ENCODE data around the gene FDPS. TPM values are rescaled to one million over a fixed set of nuclear protein-coding genes. Genes with fewer than 3 reads are reported as not detected.

Gene FDPS
- total RNA-seq, 1 experiment from 2014 or later: 228 TPM

GRCh38 chr1:155322571-155322952 is 13.9 kb downstream of the FDPS start:
- peaks cover 16% of the 10 kb centered on the region for H3K4me1 Mint-ChIP-seq (ENCODE audit: low read depth, unreplicated experiment)
- Histone ChIP-seq H3K27me3 (replicated peaks; ENCODE audit: control insufficient read depth, insufficient read depth, low read length) (no peaks in the 10 kb centered on the region), H3K36me3 (ENCODE audit: control insufficient read depth, insufficient read depth, low read length) (peaks cover 3% of the 10 kb centered on the region), H3K9me3 (no peaks in the 10 kb centered on the region), H3K4me1 (peaks cover 11% of the 10 kb centered on the region), H3K4me3 (ENCODE audit: low read depth, low read length) (peak overlapping the region; percentile 88)
- H3K9me3 Mint-ChIP-seq (ENCODE audit: unreplicated experiment): no peaks in the 10 kb centered on the region
- DNase-seq: peak in 1 of 2 experiments; percentile 51
- peaks cover 81% of the 10 kb centered on the region for H3K36me3 Mint-ChIP-seq (ENCODE audit: insufficient read depth, unreplicated experiment)
- peak overlapping the region; percentile 94 for H3K4me3 Mint-ChIP-seq (ENCODE audit: unreplicated experiment)
- H3K27ac Mint-ChIP-seq (ENCODE audit: unreplicated experiment): peak overlapping the region; percentile 73
- no peaks in the 10 kb centered on the region for H3K27me3 Mint-ChIP-seq (ENCODE audit: insufficient read depth, unreplicated experiment)
- CTCF ChIA-PET: interaction anchor here (0.6 to 3.1 kb wide), 8 partner anchors 15 to 616 kb away, joined by 3 to 34 read pairs (median 4); partner anchors contain the start of genes CLK2 and FDPS
- BruUV-seq (replicated peaks): TSS peak; percentile 47
- intact Hi-C loops (cut with micrococcal nuclease; ENCODE audit: unreplicated experiment): loop anchor here (10.0 kb wide), 1 partner anchor 272 kb away; no protein-coding TSS in a partner anchor
- TF ChIP-seq CTCF (IDR thresholded peaks at IDR 0.05; ENCODE audit: insufficient read depth in 1 of 2, low read depth in 1 of 2, low read length in 1 of 2, severe bottlenecking in 1 of 2, unreplicated experiment in 1 of 2): no peak
- POLR2A ChIA-PET: interaction anchor here (1.0 to 1.1 kb wide), 3 partner anchors 14 to 50 kb away, joined by 3 to 5 read pairs (median 3); partner anchors contain the start of genes CLK2 and FDPS

- peak overlapping the region; percentile 88 for H3K27ac Mint-ChIP-seq (ENCODE audit: unreplicated experiment)
- no peaks in the 10 kb centered on the region for H3K9me3 Mint-ChIP-seq (ENCODE audit: unreplicated experiment)
- intact Hi-C loops (cut with micrococcal nuclease; ENCODE audit: unreplicated experiment): loop anchor here (1.0 to 10.0 kb wide), 6 partner anchors 15 to 272 kb away; partner anchors contain the start of genes CLK2, FDPS, HCN3 and SCAMP3
- peaks cover 81% of the 10 kb centered on the region for H3K36me3 Mint-ChIP-seq (ENCODE audit: insufficient read depth, unreplicated experiment)
- peak overlapping the region; percentile 94 for H3K4me3 Mint-ChIP-seq (ENCODE audit: unreplicated experiment)
- DNase-seq: peak; percentile 95 to 96
- TF ChIP-seq CTCF (IDR thresholded peaks at IDR 0.05; ENCODE audit: insufficient read depth in 1 of 2, low read depth in 1 of 2, low read length in 1 of 2, severe bottlenecking in 1 of 2, unreplicated experiment in 1 of 2): peak; percentile 92 to 93
- H3K4me1 Mint-ChIP-seq (ENCODE audit: low read depth, unreplicated experiment): peaks cover 16% of the 10 kb centered on the region
- no peaks in the 10 kb centered on the region for H3K27me3 Mint-ChIP-seq (ENCODE audit: insufficient read depth, unreplicated experiment)
- CTCF ChIA-PET: interaction anchor here (0.6 to 3.1 kb wide), 15 partner anchors 15 to 367 kb away, joined by 3 to 34 read pairs (median 6); partner anchors contain the start of genes CLK2 and FDPS
- peaks cover 1% of the 10 kb centered on the region for H3K36me3 ChIP-seq (ENCODE audit: control insufficient read depth, insufficient read depth, low read length)
- no TSS peak for BruUV-seq (replicated peaks)
- H3K9me3 ChIP-seq: no peaks in the 10 kb centered on the region
- peak overlapping the region; percentile 88 for H3K4me3 ChIP-seq (ENCODE audit: low read depth, low read length)
- H3K4me1 ChIP-seq: peaks cover 11% of the 10 kb centered on the region
- POLR2A ChIA-PET: interaction anchor here (0.5 to 1.3 kb wide), 8 partner anchors 15 to 351 kb away, joined by 3 to 16 read pairs (median 3); partner anchors contain the start of genes CLK2, ENTREP3, FDPS and HCN3
- H3K27me3 ChIP-seq (replicated peaks; ENCODE audit: control insufficient read depth, insufficient read depth, low read length): no peaks in the 10 kb centered on the region
Measured at GRCh38 chr1:155322953-155323728, 14.5 kb downstream of the FDPS start.

- ChIA-PET CTCF (interaction anchor here (0.6 to 3.1 kb wide), 15 partner anchors 16 to 1365 kb away, joined by 3 to 34 read pairs (median 6); partner anchors contain the start of genes CLK2 and FDPS), POLR2A (interaction anchor here (0.5 to 1.3 kb wide), 7 partner anchors 20 to 351 kb away, joined by 3 to 16 read pairs (median 4); partner anchors contain the start of genes CLK2, ENTREP3 and HCN3)
- Mint-ChIP-seq H3K36me3 (ENCODE audit: insufficient read depth, unreplicated experiment) (peaks cover 82% of the 10 kb centered on the region), H3K9me3 (ENCODE audit: unreplicated experiment) (no peaks in the 10 kb centered on the region), H3K27ac (ENCODE audit: unreplicated experiment) (peak overlapping the region; percentile 88), H3K4me3 (ENCODE audit: unreplicated experiment) (peak overlapping the region; percentile 94), H3K27me3 (ENCODE audit: insufficient read depth, unreplicated experiment) (no peaks in the 10 kb centered on the region), H3K4me1 (ENCODE audit: low read depth, unreplicated experiment) (peaks cover 16% of the 10 kb centered on the region)
- TF ChIP-seq CTCF (IDR thresholded peaks at IDR 0.05; ENCODE audit: insufficient read depth in 1 of 2, low read depth in 1 of 2, low read length in 1 of 2, severe bottlenecking in 1 of 2, unreplicated experiment in 1 of 2): no peak
- H3K4me3 ChIP-seq (ENCODE audit: low read depth, low read length): peak overlapping the region; percentile 88
- BruUV-seq (replicated peaks): no TSS peak
- H3K27me3 ChIP-seq (replicated peaks; ENCODE audit: control insufficient read depth, insufficient read depth, low read length): no peaks in the 10 kb centered on the region
- peak; percentile 90 to 91 for DNase-seq
- H3K4me1 ChIP-seq: peaks cover 11% of the 10 kb centered on the region
- no peaks in the 10 kb centered on the region for H3K9me3 ChIP-seq
- peaks cover 1% of the 10 kb centered on the region; the same call in 1 of the 2 replicates for H3K36me3 ChIP-seq (ENCODE audit: control insufficient read depth, insufficient read depth, low read length)
- intact Hi-C loops (cut with micrococcal nuclease; ENCODE audit: unreplicated experiment): loop anchor here (1.0 to 10.0 kb wide), 6 partner anchors 15 to 271 kb away; partner anchors contain the start of genes CLK2, FDPS, HCN3 and SCAMP3
Measured at GRCh38 chr1:155323729-155324036, 15.0 kb downstream of the FDPS start.
